Ovary (tissue), 9 donors: ENCODE data around the gene TSPOAP1. TPM values are rescaled to one million over a fixed set of nuclear protein-coding genes. Genes with fewer than 3 reads are reported as not detected.

Experiments
- DNase-seq, 5 donors: peaks; one replicate each; pipeline ENCODE4 v3.0.0-alpha.2; 2019 to 2020
- H3K27ac ChIP-seq, 2 donors: fragments of 200-600 bp; one replicate each; pipeline versions ENCODE4 v1.5.1 to v1.8.0; 2019 to 2022
- H3K27me3 ChIP-seq: fragments of 200-600 bp; one replicate; pipeline ENCODE4 v1.8.0; 2022
- H3K36me3 ChIP-seq: fragments of 200-600 bp; sonication (generic); one replicate; pipeline ENCODE4 v1.5.1; 2019
- H3K4me1 ChIP-seq: one replicate; pipeline ENCODE4 v1.8.1; 2013; ENCODE audit warnings: mild to moderate bottlenecking, moderate library complexity; ENCODE audit not compliant: insufficient read depth
- H3K4me3 ChIP-seq: fragments of 200-600 bp; sonication (generic); one replicate; pipeline ENCODE4 v1.5.1; 2017
- H3K9me3 ChIP-seq, 2 donors: fragments of 200-600 bp in 1 of 2; sonication (generic) in 1 of 2; one replicate each; pipeline versions ENCODE4 v1.5.1 to v1.8.1; 2013 to 2019; ENCODE audit warnings: mild to moderate bottlenecking in 1 of 2, moderate library complexity in 1 of 2
- CTCF ChIP-seq, 3 donors: fragments of 450-650 bp in 2 of 3; fragments of 200-600 bp in 1 of 3; IDR thresholded peaks; one replicate each; pipeline versions ENCODE4 v1.5.1 to v1.8.0; 2016 to 2022; ENCODE audit warnings: antibody characterized with exemption in 3 of 3, mild to moderate bottlenecking in 1 of 3
- EP300 ChIP-seq: sonication (generic); formaldehyde crosslinking; IDR thresholded peaks from one replicate; pipeline ENCODE4 v1.6.1; 2017; ENCODE audit warnings: antibody characterized with exemption
- POLR2A ChIP-seq: fragments of 450-650 bp; IDR thresholded peaks from one replicate; pipeline ENCODE4 v1.6.1; 2017; ENCODE audit warnings: antibody characterized with exemption, mild to moderate bottlenecking, moderate library complexity
- WGBS, 3 donors: extraction: QIAGEN DNeasy Blood & Tissue Kit in 1 of 3; methylation state at CpG; one replicate each; pipeline versions ENCODE4 v1.1.5 to v1.1.7; 2013 to 2017; 5-methylcytosine and 5-hydroxymethylcytosine counted together
- intact Hi-C, 4 donors: fragments of 100-400 bp; cut with DNase I; formaldehyde crosslinking; loops; one replicate each; pipeline versions ENCODE4 v1.11.0 to v1.15.1; 2022 to 2023
- polyA plus RNA-seq, 2 donors: library from polyadenylated mRNA; stranded (reverse); fragments of 200-250 nt in 1 of 2; fragments of 350-450 nt in 1 of 2; fragmentation: Illumina TruSeq in 1 of 2; extraction: RNeasy Lipid Tissue Mini Kit (QIAGEN cat#74804) in 1 of 2; gene quantifications; one replicate each; pipeline ENCODE4 v1.2.3, GENCODE V29; 2013 to 2014
- total RNA-seq, 7 donors: library from RNA; depleted of rRNA in 2 of 7; stranded (reverse); fragments of >200 nt in 2 of 7; fragmentation: NEBNext Ultra II Directional in 3 of 7; extraction: Animal tissue kit (Norgen Biotek cat#: 25700) in 3 of 7; gene quantifications; one replicate each; pipeline versions ENCODE4 v1.1.0 to v1.2.4, GENCODE V29; 2016 to 2023
- donor health status: DM: no; HTN: no; CAD: no; lungs with moderate emphysema.
- donor health status: DM: no; HTN: no; CAD: no.
- donor health status: Bipolar disorder and iron deficiency.
- donor health status: DM: yes; HTN: yes; CAD: no.
- donor health status: DM: no; HTN: no; CAD: no.
- donor health status: DM: yes; HTN: yes; CAD: no.

TSPOAP1 gene
- total and polyA plus RNA-seq, 9 donors: 8.3 to 49.1 (median 37.5) TPM

DNA sequence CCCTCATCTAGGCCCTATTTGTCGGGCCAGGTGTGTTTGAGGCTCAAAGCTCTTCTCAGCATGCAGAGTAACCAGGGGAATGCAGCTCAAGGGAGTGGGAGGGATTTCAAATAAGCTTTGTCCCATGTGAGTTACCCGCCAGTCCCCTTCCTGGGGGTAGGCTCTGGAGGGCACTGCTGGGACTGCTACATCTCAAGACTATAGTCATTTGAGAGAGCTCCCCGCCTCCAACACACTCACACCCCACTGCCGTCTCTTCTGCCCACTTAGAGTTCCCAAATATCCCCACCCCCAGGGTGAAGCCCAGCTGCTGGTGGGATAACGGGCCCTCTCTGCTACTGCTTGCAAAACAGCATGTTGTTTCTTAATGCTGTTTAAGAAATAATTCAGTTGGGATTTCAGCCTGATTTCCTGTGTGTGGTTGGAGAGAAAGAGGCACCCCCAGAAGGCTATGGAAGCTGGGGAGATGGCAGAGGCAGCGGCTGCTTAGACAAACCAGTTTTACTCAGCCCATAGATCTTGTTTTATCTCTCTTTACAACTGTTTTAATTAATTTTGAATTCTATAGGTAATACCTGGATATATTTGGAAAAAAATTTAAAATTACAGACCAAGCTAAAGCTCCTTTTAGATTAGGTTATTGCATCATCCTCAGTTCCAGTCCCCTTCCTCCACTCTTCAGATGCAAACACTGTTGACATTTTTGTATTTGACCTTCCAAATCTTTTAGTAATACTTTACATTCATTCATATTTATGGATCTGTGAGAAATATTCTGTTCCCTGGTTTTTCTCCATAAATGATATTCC is 43.8 kb downstream of the TSPOAP1 start:
- Histone ChIP-seq H3K9me3 (no peaks in the 10 kb centered on the region), H3K4me3 (no peak overlapping the region), H3K27ac (no peak overlapping the region), H3K27me3 (no peaks in the 10 kb centered on the region), H3K4me1 (no peaks in the 10 kb centered on the region), H3K36me3 (no peaks in the 10 kb centered on the region)
- intact Hi-C loops: no loop called here
- no peak for DNase-seq
- 32 to 42% (median 41%) methylated on average over 6 of the region's 6 CpGs for WGBS, 3 donors
- TF ChIP-seq CTCF (IDR thresholded peaks at IDR 0.05) (no peak), POLR2A (no peak), EP300 (no peak)

GRCh38 chr17:58283674-58284612 is 44.7 kb downstream of the TSPOAP1 start:
- intact Hi-C loops: no loop called here
- H3K9me3 ChIP-seq: no peaks in the 10 kb centered on the region
- DNase-seq: no peak
- WGBS, 3 donors: 70 to 75% (median 72%) methylated on average over 12 of the region's 12 CpGs
- H3K4me3 ChIP-seq: no peak overlapping the region
- H3K27me3 ChIP-seq: no peaks in the 10 kb centered on the region
- H3K27ac ChIP-seq: no peak overlapping the region
- H3K36me3 ChIP-seq: no peaks in the 10 kb centered on the region
- no peaks in the 10 kb centered on the region for H3K4me1 ChIP-seq
- no peak for TF ChIP-seq POLR2A
- no peak for TF ChIP-seq EP300
- no peak for TF ChIP-seq CTCF (IDR thresholded peaks at IDR 0.05)

DNA sequence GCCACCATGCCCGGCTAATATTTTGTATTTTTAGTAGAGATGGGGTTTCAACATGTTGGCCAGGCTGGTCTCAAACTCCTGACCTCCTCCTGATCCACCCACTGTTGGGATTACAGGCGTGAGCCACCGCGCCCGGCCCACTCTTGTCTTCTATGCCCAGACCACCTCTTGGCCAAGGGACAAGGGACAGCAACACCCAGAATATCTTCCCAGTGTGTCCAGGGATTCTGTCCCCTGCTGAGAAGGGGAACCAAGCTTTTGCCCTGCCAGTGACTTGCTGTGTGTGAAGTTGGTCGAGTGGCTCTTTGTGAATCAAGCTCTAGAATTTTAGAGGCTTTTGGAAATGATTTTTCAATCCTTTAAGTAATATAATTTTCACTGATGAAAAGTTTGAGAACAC is 46.2 kb downstream of the TSPOAP1 start:
- Histone ChIP-seq H3K36me3 (no peaks in the 10 kb centered on the region), H3K27me3 (no peaks in the 10 kb centered on the region), H3K4me1 (no peaks in the 10 kb centered on the region), H3K27ac (no peak overlapping the region), H3K9me3 (no peaks in the 10 kb centered on the region), H3K4me3 (no peak overlapping the region)
- no peak for DNase-seq
- intact Hi-C loops: no loop called here
- WGBS, 3 donors: 82 to 89% (median 88%) methylated on average over 6 of the region's 6 CpGs
- TF ChIP-seq CTCF (IDR thresholded peaks at IDR 0.05) (no peak), POLR2A (no peak), EP300 (no peak)

- no peaks in the 10 kb centered on the region for H3K4me1 ChIP-seq
- intact Hi-C loops: no loop called here
- 25 to 35% (median 27%) methylated on average over 2 of the region's 2 CpGs for WGBS, 3 donors
- no peak for DNase-seq
- H3K27me3 ChIP-seq: no peaks in the 10 kb centered on the region
- H3K36me3 ChIP-seq: no peaks in the 10 kb centered on the region
- no peaks in the 10 kb centered on the region for H3K9me3 ChIP-seq
- no peak for TF ChIP-seq POLR2A
- H3K4me3 ChIP-seq: no peak overlapping the region
- no peak overlapping the region for H3K27ac ChIP-seq
Measured at GRCh38 chr17:58281511-58282011, 47.0 kb downstream of the TSPOAP1 start.
